ENCODE results near the gene GNRHR. TPM values are rescaled to one million over a fixed set of nuclear protein-coding genes. Genes with fewer than 3 reads are reported as not detected.

The GNRHR gene
- total RNA-seq, 2 experiments from 2014 or later, result not detected

DNA sequence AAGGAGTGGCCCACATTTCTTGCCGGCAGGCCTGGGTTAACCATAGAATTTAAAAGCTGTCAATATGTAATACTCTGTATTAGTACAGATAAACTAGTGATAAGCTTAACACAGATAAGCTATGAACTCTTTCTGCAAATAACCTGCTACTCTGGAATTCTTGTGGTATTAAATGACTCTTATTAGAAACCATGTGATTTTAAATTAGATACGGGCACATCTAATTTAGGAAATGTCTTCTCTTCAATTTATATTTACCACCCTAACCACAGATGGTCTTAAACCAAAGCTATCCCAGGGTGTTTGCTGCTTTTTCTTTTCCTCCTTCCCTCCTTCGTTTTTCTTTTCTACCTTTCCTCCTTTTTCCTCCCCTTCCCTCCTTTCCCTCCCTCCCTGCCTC, 4.9 kb downstream of the GNRHR start:
- no peaks in the 10 kb centered on the region for H3K36me3 ChIP-seq (ENCODE audit: insufficient read depth, low read length)
- H3K4me1 ChIP-seq (ENCODE audit: insufficient read depth, low read length, poor library complexity, severe bottlenecking), result no peaks in the 10 kb centered on the region
- TF ChIP-seq, protein P1, sequence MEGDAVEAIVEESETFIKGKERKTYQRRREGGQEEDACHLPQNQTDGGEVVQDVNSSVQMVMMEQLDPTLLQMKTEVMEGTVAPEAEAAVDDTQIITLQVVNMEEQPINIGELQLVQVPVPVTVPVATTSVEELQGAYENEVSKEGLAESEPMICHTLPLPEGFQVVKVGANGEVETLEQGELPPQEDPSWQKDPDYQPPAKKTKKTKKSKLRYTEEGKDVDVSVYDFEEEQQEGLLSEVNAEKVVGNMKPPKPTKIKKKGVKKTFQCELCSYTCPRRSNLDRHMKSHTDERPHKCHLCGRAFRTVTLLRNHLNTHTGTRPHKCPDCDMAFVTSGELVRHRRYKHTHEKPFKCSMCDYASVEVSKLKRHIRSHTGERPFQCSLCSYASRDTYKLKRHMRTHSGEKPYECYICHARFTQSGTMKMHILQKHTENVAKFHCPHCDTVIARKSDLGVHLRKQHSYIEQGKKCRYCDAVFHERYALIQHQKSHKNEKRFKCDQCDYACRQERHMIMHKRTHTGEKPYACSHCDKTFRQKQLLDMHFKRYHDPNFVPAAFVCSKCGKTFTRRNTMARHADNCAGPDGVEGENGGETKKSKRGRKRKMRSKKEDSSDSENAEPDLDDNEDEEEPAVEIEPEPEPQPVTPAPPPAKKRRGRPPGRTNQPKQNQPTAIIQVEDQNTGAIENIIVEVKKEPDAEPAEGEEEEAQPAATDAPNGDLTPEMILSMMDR (conservative IDR thresholded peaks at IDR 0.05; ENCODE audit: low read length), result no peak
- no peak for TF ChIP-seq EZH2phosphoT487 (IDR thresholded peaks at IDR 0.05; ENCODE audit: borderline replicate concordance, low read depth, low read length)
- no peak for DNase-seq (ENCODE audit: low spot score)
- BruUV-seq (replicated peaks), result no TSS peak
- H3K79me2 ChIP-seq (ENCODE audit: insufficient read depth, low read depth, low read length), result no peaks in the 10 kb centered on the region
- no peaks in the 10 kb centered on the region for H3K9me3 ChIP-seq (ENCODE audit: low read length)
- H4K20me1 ChIP-seq (ENCODE audit: insufficient read depth, low read length), result no peaks in the 10 kb centered on the region
- no peak overlapping the region for H3K27ac ChIP-seq (ENCODE audit: low read depth, low read length, poor library complexity, severe bottlenecking)
- intact Hi-C loops (cut with micrococcal nuclease; ENCODE audit: unreplicated experiment), result no loop called here
- H2AFZ ChIP-seq (ENCODE audit: low read length), result no peak overlapping the region
- ChIA-PET CTCF (ENCODE audit: unreplicated experiment) (no interaction called here), POLR2A (interaction anchor here (0.9 to 1.0 kb wide), 3 partner anchors 9 to 70 kb away, joined by 3 read pairs; no protein-coding TSS in a partner anchor)
- H3K4me3 ChIP-seq (ENCODE audit: low read depth, low read length, poor library complexity, severe bottlenecking), result no peak overlapping the region
- H3K9me2 ChIP-seq (ENCODE audit: insufficient read depth, low read length), result no peaks in the 10 kb centered on the region
- H3K4me2 ChIP-seq (ENCODE audit: low read length), result no peak overlapping the region

DNA sequence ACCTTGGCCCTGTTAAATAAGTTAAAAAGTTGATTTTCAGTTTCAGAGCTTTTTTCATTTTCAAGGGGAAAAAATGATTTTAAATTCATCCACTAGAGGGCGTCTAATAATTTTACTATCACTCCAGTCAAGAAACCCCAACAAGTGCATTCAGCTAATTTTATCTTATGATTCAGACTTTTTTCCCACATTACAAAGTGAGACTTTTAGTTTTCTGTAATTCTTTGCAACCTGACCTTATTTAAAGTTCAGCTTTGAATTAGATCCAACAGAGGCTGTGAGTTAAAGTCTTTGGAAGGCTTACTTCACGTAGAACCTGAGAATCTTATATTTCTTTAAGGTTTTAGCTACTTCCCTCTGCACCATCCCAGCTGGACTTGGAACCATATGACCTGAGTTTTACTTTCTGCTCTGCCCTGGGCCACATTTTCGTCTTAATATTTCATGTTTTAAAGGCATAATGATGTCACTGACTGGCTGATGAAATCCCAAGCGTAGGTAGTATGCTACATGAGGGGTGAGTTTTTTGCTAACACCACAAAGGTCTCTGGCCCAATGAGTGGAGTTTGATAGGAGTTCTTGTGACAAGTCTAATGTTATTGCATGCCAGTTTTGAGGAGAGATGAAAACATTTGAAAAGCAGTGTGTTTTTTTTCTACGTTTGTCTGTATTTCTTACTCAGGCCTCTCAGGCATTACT, 7.2 kb downstream of the GNRHR start:
- TF ChIP-seq, protein P1 (conservative IDR thresholded peaks at IDR 0.05; ENCODE audit: low read length), result peak; percentile 90
- no peak for TF ChIP-seq EZH2phosphoT487 (IDR thresholded peaks at IDR 0.05; ENCODE audit: borderline replicate concordance, low read depth, low read length)
- POLR2A ChIA-PET, result interaction anchor here (0.7 to 2.0 kb wide), 5 partner anchors 8 to 200 kb away, joined by 3 to 5 read pairs (median 3); no protein-coding TSS in a partner anchor

More for the DNA sequence above, 7.2 kb downstream of the GNRHR start:
- Histone ChIP-seq H4K20me1 (ENCODE audit: insufficient read depth, low read length) (no peaks in the 10 kb centered on the region), H3K27ac (ENCODE audit: low read depth, low read length, poor library complexity, severe bottlenecking) (no peak overlapping the region), H3K4me2 (ENCODE audit: low read length) (no peak overlapping the region), H3K4me1 (ENCODE audit: insufficient read depth, low read length, poor library complexity, severe bottlenecking) (no peaks in the 10 kb centered on the region), H3K9me3 (ENCODE audit: low read length) (no peaks in the 10 kb centered on the region), H3K4me3 (ENCODE audit: low read depth, low read length, poor library complexity, severe bottlenecking) (no peak overlapping the region), H3K79me2 (ENCODE audit: insufficient read depth, low read depth, low read length) (no peaks in the 10 kb centered on the region), H2AFZ (ENCODE audit: low read length) (no peak overlapping the region), H3K36me3 (ENCODE audit: insufficient read depth, low read length) (no peaks in the 10 kb centered on the region), H3K9me2 (ENCODE audit: insufficient read depth, low read length) (no peaks in the 10 kb centered on the region)
- DNase-seq (ENCODE audit: low spot score), result peak; percentile 67
- intact Hi-C loops (cut with micrococcal nuclease; ENCODE audit: unreplicated experiment), result loop anchor here (2.0 kb wide), 1 partner anchor 198 kb away; no protein-coding TSS in a partner anchor
- no TSS peak for BruUV-seq (replicated peaks)
- CTCF ChIA-PET (ENCODE audit: unreplicated experiment), result no interaction called here

All from OCI-LY7 (cell line).